Measurements from ENCODE around the gene LST1.

LST1 gene

DNA sequence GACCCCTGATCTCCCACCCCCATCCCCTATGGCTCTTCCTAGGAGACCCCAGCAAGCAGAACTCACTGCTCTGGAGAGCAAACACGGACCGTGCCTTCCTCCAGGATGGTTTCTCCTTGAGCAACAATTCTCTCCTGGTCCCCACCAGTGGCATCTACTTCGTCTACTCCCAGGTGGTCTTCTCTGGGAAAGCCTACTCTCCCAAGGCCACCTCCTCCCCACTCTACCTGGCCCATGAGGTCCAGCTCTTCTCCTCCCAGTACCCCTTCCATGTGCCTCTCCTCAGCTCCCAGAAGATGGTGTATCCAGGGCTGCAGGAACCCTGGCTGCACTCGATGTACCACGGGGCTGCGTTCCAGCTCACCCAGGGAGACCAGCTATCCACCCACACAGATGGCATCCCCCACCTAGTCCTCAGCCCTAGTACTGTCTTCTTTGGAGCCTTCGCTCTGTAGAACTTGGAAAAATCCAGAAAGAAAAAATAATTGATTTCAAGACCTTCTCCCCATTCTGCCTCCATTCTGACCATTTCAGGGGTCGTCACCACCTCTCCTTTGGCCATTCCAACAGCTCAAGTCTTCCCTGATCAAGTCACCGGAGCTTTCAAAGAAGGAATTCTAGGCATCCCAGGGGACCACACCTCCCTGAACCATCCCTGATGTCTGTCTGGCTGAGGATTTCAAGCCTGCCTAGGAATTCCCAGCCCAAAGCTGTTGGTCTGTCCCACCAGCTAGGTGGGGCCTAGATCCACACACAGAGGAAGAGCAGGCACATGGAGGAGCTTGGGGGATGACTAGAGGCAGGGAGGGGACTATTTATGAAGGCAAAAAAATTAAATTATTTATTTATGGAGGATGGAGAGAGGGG, 12.6 kb upstream of the LST1 start:
- peak overlapping the region; percentile 73 for H3K4me3 ChIP-seq (ENCODE audit: low read depth, low read length)
- TF ChIP-seq, protein P1, sequence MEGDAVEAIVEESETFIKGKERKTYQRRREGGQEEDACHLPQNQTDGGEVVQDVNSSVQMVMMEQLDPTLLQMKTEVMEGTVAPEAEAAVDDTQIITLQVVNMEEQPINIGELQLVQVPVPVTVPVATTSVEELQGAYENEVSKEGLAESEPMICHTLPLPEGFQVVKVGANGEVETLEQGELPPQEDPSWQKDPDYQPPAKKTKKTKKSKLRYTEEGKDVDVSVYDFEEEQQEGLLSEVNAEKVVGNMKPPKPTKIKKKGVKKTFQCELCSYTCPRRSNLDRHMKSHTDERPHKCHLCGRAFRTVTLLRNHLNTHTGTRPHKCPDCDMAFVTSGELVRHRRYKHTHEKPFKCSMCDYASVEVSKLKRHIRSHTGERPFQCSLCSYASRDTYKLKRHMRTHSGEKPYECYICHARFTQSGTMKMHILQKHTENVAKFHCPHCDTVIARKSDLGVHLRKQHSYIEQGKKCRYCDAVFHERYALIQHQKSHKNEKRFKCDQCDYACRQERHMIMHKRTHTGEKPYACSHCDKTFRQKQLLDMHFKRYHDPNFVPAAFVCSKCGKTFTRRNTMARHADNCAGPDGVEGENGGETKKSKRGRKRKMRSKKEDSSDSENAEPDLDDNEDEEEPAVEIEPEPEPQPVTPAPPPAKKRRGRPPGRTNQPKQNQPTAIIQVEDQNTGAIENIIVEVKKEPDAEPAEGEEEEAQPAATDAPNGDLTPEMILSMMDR (IDR thresholded peaks at IDR 0.05; ENCODE audit: insufficient read depth, low read depth, low read length, missing control alignments) = no peak
- no peak for DNase-seq (ENCODE audit: low read depth)

DNA sequence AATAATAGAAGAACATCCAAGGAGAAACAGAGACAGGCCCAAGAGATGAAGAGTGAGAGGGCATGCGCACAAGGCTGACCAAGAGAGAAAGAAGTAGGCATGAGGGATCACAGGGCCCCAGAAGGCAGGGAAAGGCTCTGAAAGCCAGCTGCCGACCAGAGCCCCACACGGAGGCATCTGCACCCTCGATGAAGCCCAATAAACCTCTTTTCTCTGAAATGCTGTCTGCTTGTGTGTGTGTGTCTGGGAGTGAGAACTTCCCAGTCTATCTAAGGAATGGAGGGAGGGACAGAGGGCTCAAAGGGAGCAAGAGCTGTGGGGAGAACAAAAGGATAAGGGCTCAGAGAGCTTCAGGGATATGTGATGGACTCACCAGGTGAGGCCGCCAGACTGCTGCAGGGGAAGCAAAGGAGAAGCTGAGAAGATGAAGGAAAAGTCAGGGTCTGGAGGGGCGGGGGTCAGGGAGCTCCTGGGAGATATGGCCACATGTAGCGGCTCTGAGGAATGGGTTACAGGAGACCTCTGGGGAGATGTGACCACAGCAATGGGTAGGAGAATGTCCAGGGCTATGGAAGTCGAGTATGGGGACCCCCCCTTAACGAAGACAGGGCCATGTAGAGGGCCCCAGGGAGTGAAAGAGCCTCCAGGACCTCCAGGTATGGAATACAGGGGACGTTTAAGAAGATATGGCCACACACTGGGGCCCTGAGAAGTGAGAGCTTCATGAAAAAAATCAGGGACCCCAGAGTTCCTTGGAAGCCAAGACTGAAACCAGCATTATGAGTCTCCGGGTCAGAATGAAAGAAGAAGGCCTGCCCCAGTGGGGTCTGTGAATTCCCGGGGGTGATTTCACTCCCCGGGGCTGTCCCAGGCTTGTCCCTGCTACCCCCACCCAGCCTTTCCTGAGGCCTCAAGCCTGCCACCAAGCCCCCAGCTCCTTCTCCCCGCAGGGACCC, 11.7 kb upstream of the LST1 start:
- peak overlapping the region; percentile 73 for H3K4me3 ChIP-seq (ENCODE audit: low read depth, low read length)
- TF ChIP-seq, protein P1 (IDR thresholded peaks at IDR 0.05; ENCODE audit: insufficient read depth, low read depth, low read length, missing control alignments) = no peak
- DNase-seq (ENCODE audit: low read depth) = peak; percentile 70

DNA sequence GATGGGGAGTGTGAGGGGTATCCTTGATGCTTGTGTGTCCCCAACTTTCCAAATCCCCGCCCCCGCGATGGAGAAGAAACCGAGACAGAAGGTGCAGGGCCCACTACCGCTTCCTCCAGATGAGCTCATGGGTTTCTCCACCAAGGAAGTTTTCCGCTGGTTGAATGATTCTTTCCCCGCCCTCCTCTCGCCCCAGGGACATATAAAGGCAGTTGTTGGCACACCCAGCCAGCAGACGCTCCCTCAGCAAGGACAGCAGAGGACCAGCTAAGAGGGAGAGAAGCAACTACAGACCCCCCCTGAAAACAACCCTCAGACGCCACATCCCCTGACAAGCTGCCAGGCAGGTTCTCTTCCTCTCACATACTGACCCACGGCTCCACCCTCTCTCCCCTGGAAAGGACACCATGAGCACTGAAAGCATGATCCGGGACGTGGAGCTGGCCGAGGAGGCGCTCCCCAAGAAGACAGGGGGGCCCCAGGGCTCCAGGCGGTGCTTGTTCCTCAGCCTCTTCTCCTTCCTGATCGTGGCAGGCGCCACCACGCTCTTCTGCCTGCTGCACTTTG, 10.7 kb upstream of the LST1 start, which contains the start of gene TNF:
Gene TNF, plus strand, starts transcription at position 231 of the 567 bp plus-strand sequence. Its CDS starts 177 bp downstream, at position 408.
- peak; percentile 94 for DNase-seq (ENCODE audit: low read depth)
- peak within 1 kb of the TSS; percentile 73 for H3K4me3 ChIP-seq (ENCODE audit: low read depth, low read length)

DNA sequence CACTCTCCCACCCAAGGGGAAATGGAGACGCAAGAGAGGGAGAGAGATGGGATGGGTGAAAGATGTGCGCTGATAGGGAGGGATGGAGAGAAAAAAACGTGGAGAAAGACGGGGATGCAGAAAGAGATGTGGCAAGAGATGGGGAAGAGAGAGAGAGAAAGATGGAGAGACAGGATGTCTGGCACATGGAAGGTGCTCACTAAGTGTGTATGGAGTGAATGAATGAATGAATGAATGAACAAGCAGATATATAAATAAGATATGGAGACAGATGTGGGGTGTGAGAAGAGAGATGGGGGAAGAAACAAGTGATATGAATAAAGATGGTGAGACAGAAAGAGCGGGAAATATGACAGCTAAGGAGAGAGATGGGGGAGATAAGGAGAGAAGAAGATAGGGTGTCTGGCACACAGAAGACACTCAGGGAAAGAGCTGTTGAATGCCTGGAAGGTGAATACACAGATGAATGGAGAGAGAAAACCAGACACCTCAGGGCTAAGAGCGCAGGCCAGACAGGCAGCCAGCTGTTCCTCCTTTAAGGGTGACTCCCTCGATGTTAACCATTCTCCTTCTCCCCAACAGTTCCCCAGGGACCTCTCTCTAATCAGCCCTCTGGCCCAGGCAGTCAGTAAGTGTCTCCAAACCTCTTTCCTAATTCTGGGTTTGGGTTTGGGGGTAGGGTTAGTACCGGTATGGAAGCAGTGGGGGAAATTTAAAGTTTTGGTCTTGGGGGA, 10.0 kb upstream of the LST1 start:
- TF ChIP-seq, protein P1 (IDR thresholded peaks at IDR 0.05; ENCODE audit: insufficient read depth, low read depth, low read length, missing control alignments) = no peak
- H3K4me3 ChIP-seq (ENCODE audit: low read depth, low read length) = peak overlapping the region; percentile 73

More for the DNA sequence above, 10.7 kb upstream of the LST1 start, which contains the start of gene TNF:
- TF ChIP-seq, protein P1 (IDR thresholded peaks at IDR 0.05; ENCODE audit: insufficient read depth, low read depth, low read length, missing control alignments) = no peak

DNA sequence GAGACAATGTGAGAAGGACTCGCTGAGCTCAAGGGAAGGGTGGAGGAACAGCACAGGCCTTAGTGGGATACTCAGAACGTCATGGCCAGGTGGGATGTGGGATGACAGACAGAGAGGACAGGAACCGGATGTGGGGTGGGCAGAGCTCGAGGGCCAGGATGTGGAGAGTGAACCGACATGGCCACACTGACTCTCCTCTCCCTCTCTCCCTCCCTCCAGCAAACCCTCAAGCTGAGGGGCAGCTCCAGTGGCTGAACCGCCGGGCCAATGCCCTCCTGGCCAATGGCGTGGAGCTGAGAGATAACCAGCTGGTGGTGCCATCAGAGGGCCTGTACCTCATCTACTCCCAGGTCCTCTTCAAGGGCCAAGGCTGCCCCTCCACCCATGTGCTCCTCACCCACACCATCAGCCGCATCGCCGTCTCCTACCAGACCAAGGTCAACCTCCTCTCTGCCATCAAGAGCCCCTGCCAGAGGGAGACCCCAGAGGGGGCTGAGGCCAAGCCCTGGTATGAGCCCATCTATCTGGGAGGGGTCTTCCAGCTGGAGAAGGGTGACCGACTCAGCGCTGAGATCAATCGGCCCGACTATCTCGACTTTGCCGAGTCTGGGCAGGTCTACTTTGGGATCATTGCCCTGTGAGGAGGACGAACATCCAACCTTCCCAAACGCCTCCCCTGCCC, 9.0 kb upstream of the LST1 start:
- peak; percentile 78 for DNase-seq (ENCODE audit: low read depth)
- peak overlapping the region; percentile 73 for H3K4me3 ChIP-seq (ENCODE audit: low read depth, low read length)
- TF ChIP-seq, protein P1 (IDR thresholded peaks at IDR 0.05; ENCODE audit: insufficient read depth, low read depth, low read length, missing control alignments) = no peak

More for the DNA sequence above, 10.0 kb upstream of the LST1 start:
- no peak for DNase-seq (ENCODE audit: low read depth)

Measured in GM12865 (cell line).